Measurements from ENCODE around the gene PLA2G4A. TPM values are rescaled to one million over a fixed set of nuclear protein-coding genes. Genes with fewer than 3 reads are reported as not detected.

PLA2G4A gene
- total RNA-seq, 3 donors from 2014 or later, result 5.3 to 26.8 (median 6.9) TPM

- intact Hi-C loops (cut with DNase I, micrococcal nuclease), result loop anchor here in 1 of 2 donors (10.0 kb wide), 2 partner anchors 402 to 592 kb away; no protein-coding TSS in a partner anchor
- TF ChIP-seq CTCF (IDR thresholded peaks at IDR 0.05), result no peak
- Histone ChIP-seq H3K36me3 (ENCODE audit: low read depth) (no peaks in the 10 kb centered on the region), H3K4me3 (no peak overlapping the region), H3K9me3 (no peaks in the 10 kb centered on the region), H3K4me1 (ENCODE audit: low read depth) (no peaks in the 10 kb centered on the region)
- ATAC-seq (no peak), DNase-seq (no peak)
Measured at GRCh38 chr1:186996816-186997215, 168.1 kb downstream of the PLA2G4A start.

GRCh38 chr1:186997877-186998276 lies 169.1 kb downstream of the PLA2G4A start:
- H3K9me3 ChIP-seq, result no peaks in the 10 kb centered on the region
- no peak overlapping the region for H3K4me3 ChIP-seq
- intact Hi-C loops (cut with DNase I, micrococcal nuclease), result loop anchor here in 1 of 2 donors (10.0 kb wide), 2 partner anchors 403 to 593 kb away; no protein-coding TSS in a partner anchor
- TF ChIP-seq CTCF (IDR thresholded peaks at IDR 0.05), result no peak
- ATAC-seq (no peak), DNase-seq (no peak)
- H3K36me3 ChIP-seq (ENCODE audit: low read depth), result no peaks in the 10 kb centered on the region
- no peaks in the 10 kb centered on the region for H3K4me1 ChIP-seq (ENCODE audit: low read depth)

- H3K4me1 ChIP-seq (ENCODE audit: low read depth), result no peaks in the 10 kb centered on the region
- intact Hi-C loops (cut with DNase I, micrococcal nuclease), result loop anchor here in 1 of 2 donors (10.0 kb wide), 2 partner anchors 405 to 595 kb away; no protein-coding TSS in a partner anchor
- TF ChIP-seq CTCF (IDR thresholded peaks at IDR 0.05), result no peak
- H3K36me3 ChIP-seq (ENCODE audit: low read depth), result no peaks in the 10 kb centered on the region
- no peak overlapping the region for H3K4me3 ChIP-seq
- DNase-seq (no peak), ATAC-seq (no peak)
- H3K9me3 ChIP-seq, result no peaks in the 10 kb centered on the region
Measured at GRCh38 chr1:186999506-186999905, 170.8 kb downstream of the PLA2G4A start.

GRCh38 chr1:187001198-187001889 lies 172.6 kb downstream of the PLA2G4A start:
- no peak for DNase-seq
- no peaks in the 10 kb centered on the region for H3K36me3 ChIP-seq (ENCODE audit: low read depth)
- no peak overlapping the region for H3K4me3 ChIP-seq
- no peak for ATAC-seq
- intact Hi-C loops (cut with DNase I, micrococcal nuclease), result no loop called here
- no peak for TF ChIP-seq CTCF (IDR thresholded peaks at IDR 0.05)
- H3K4me1 ChIP-seq (ENCODE audit: low read depth), result no peaks in the 10 kb centered on the region
- H3K9me3 ChIP-seq, result no peaks in the 10 kb centered on the region

- intact Hi-C loops (cut with DNase I, micrococcal nuclease), result no loop called here
- Histone ChIP-seq H3K36me3 (ENCODE audit: low read depth) (no peaks in the 10 kb centered on the region), H3K4me3 (no peak overlapping the region), H3K9me3 (peaks cover 4% of the 10 kb centered on the region), H3K4me1 (ENCODE audit: low read depth) (no peaks in the 10 kb centered on the region)
- no peak for ATAC-seq
- no peak for DNase-seq
- TF ChIP-seq CTCF (IDR thresholded peaks at IDR 0.05), result no peak
Measured at GRCh38 chr1:187003353-187003752, 174.6 kb downstream of the PLA2G4A start.

Measured in mucosa of descending colon (tissue), 3 donors.